ENCODE results near the gene CETP.
"Not testable (repeated sequence)": the region's sequence is repeated elsewhere in the genome, so short reads cannot be mapped to it uniquely, and the experiment has no call there.

The CETP gene

GRCh38 chr16:56999409-57000270 lies 37.9 kb downstream of the CETP start:
- DNase-seq: no peak

- DNase-seq: peak; percentile 74
These were observed 38.7 kb downstream of the CETP start for GRCh38 chr16:57000271-57001025.

- no peak for DNase-seq
These were observed 39.4 kb downstream of the CETP start for GRCh38 chr16:57001026-57001679.

- no peak for DNase-seq
These were observed 42.0 kb downstream of the CETP start for GRCh38 chr16:57003439-57004386.

- DNase-seq: no peak
These were observed 42.9 kb downstream of the CETP start for GRCh38 chr16:57004387-57005250.

- DNase-seq: not testable (repeated sequence)
These were observed 43.8 kb downstream of the CETP start for GRCh38 chr16:57005597-57005996.

- DNase-seq: no peak
These were observed 45.3 kb downstream of the CETP start for GRCh38 chr16:57007050-57007449.

- DNase-seq: no peak
These were observed 45.8 kb downstream of the CETP start for GRCh38 chr16:57007530-57007929.

GRCh38 chr16:57008440-57008839 lies 46.7 kb downstream of the CETP start:
- no peak for DNase-seq

- no peak for DNase-seq
These were observed 48.0 kb downstream of the CETP start for GRCh38 chr16:57009643-57010170.

- DNase-seq: no peak
These were observed 50.6 kb downstream of the CETP start for GRCh38 chr16:57012353-57012752.

- DNase-seq: no peak
These were observed 51.5 kb downstream of the CETP start for GRCh38 chr16:57013229-57013628.

- DNase-seq: no peak
These were observed 52.2 kb downstream of the CETP start for GRCh38 chr16:57013902-57014301.

GRCh38 chr16:57016301-57016700 lies 54.6 kb downstream of the CETP start:
- no peak for DNase-seq

- no peak for DNase-seq
These were observed 55.1 kb downstream of the CETP start for GRCh38 chr16:57016831-57017230.

- no peak for DNase-seq
These were observed 55.5 kb downstream of the CETP start for GRCh38 chr16:57017251-57017650.

GRCh38 chr16:57019746-57020145 lies 58.0 kb downstream of the CETP start:
- DNase-seq: no peak

- DNase-seq: no peak
These were observed 58.9 kb downstream of the CETP start for GRCh38 chr16:57020651-57021050.

GRCh38 chr16:57021757-57022156 lies 60.0 kb downstream of the CETP start:
- no peak for DNase-seq

- no peak for DNase-seq
These were observed 60.7 kb downstream of the CETP start for GRCh38 chr16:57022445-57022844.
